Measurements from ENCODE around the gene SLC39A5.
"Not testable (repeated sequence)": the region's sequence is repeated elsewhere in the genome, so short reads cannot be mapped to it uniquely, and the experiment has no call there.

Gene SLC39A5

GRCh38 chr12:56247923-56248322 lies 18.1 kb downstream of the SLC39A5 start:
- no peak for DNase-seq (ENCODE audit: low read depth in 2 of 2)

- no peak for DNase-seq (ENCODE audit: low read depth in 2 of 2)
Observed at GRCh38 chr12:56248711-56249110, 18.9 kb downstream of the SLC39A5 start.

- no peak for DNase-seq (ENCODE audit: low read depth in 2 of 2)
Observed at GRCh38 chr12:56252649-56253048, 22.8 kb downstream of the SLC39A5 start.

GRCh38 chr12:56253091-56253490 lies 23.2 kb downstream of the SLC39A5 start:
- no peak for DNase-seq (ENCODE audit: low read depth in 2 of 2)

- no peak for DNase-seq (ENCODE audit: low read depth in 2 of 2)
Observed at GRCh38 chr12:56255671-56256070, 25.8 kb downstream of the SLC39A5 start.

GRCh38 chr12:56256326-56256960 lies 26.6 kb downstream of the SLC39A5 start:
- no peak for DNase-seq (ENCODE audit: low read depth in 2 of 2)

- no peak for DNase-seq (ENCODE audit: low read depth in 2 of 2)
Observed at GRCh38 chr12:56257071-56257470, 27.2 kb downstream of the SLC39A5 start.

GRCh38 chr12:56257491-56258067 lies 27.7 kb downstream of the SLC39A5 start:
- DNase-seq (ENCODE audit: low read depth in 2 of 2) = no peak

GRCh38 chr12:56258068-56258819 lies 28.4 kb downstream of the SLC39A5 start, which contains the start of gene ANKRD52:
ANKRD52 (minus strand) TSS chr12:56258384; CDS start chr12:56258269, 115 bp downstream.
- DNase-seq (ENCODE audit: low read depth in 2 of 2) = peak; percentile 44 to 65

- DNase-seq (ENCODE audit: low read depth in 2 of 2) = no peak
Observed at GRCh38 chr12:56258820-56259183, 29.0 kb downstream of the SLC39A5 start.

GRCh38 chr12:56260380-56260779 lies 30.5 kb downstream of the SLC39A5 start:
- no peak for DNase-seq (ENCODE audit: low read depth in 2 of 2)

GRCh38 chr12:56260921-56261320 lies 31.1 kb downstream of the SLC39A5 start:
- DNase-seq (ENCODE audit: low read depth in 2 of 2) = no peak

- no peak for DNase-seq (ENCODE audit: low read depth in 2 of 2)
Observed at GRCh38 chr12:56261503-56262232, 31.8 kb downstream of the SLC39A5 start.

- DNase-seq (ENCODE audit: low read depth in 2 of 2) = not testable (repeated sequence)
Observed at GRCh38 chr12:56262955-56263354, 33.1 kb downstream of the SLC39A5 start.

- DNase-seq (ENCODE audit: low read depth in 2 of 2) = not testable (repeated sequence)
Observed at GRCh38 chr12:56266068-56266692, 36.3 kb downstream of the SLC39A5 start.

GRCh38 chr12:56266693-56267442 lies 37.0 kb downstream of the SLC39A5 start, which contains the start of gene COQ10A:
COQ10A (plus strand) TSS chr12:56266942; CDS start chr12:56267119, 177 bp downstream.
- peak; percentile 73 to 80 for DNase-seq (ENCODE audit: low read depth in 2 of 2)

- DNase-seq (ENCODE audit: low read depth in 2 of 2) = no peak
Observed at GRCh38 chr12:56267443-56268071, 37.7 kb downstream of the SLC39A5 start.

GRCh38 chr12:56271031-56271430 lies 41.2 kb downstream of the SLC39A5 start:
- no peak for DNase-seq (ENCODE audit: low read depth in 2 of 2)

- not testable (repeated sequence) for DNase-seq (ENCODE audit: low read depth in 2 of 2)
Observed at GRCh38 chr12:56272468-56272867, 42.6 kb downstream of the SLC39A5 start.

GRCh38 chr12:56274299-56274698 lies 44.4 kb downstream of the SLC39A5 start:
- no peak for DNase-seq (ENCODE audit: low read depth in 2 of 2)
